ENCODE results near the gene FRYL.
"Not testable (repeated sequence)": the region's sequence is repeated elsewhere in the genome, so short reads cannot be mapped to it uniquely, and the experiment has no call there.

Gene FRYL

GRCh38 chr4:48693856-48694574, 86.1 kb downstream of the FRYL start:
- DNase-seq = no peak

DNA sequence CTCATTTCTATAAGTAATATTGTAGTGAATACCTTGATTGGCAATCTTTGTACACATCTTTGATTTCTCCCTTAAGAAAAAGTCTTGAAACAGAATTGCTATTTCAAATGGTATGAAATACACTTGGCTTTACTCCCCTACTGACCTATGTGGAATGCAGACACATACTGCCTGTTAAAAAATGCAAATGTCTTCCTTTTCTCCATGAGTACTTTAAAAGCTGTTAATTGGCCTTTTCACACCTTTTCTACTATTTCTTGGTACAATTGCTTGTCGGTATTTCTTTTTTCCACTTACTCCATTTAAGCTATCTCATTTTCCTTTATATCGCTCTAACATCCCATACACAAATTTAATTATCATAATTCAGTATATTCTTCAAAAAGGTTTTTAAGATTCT, 87.2 kb downstream of the FRYL start:
- DNase-seq = no peak

GRCh38 chr4:48692044-48692443, 88.0 kb downstream of the FRYL start:
- no peak for DNase-seq

DNA sequence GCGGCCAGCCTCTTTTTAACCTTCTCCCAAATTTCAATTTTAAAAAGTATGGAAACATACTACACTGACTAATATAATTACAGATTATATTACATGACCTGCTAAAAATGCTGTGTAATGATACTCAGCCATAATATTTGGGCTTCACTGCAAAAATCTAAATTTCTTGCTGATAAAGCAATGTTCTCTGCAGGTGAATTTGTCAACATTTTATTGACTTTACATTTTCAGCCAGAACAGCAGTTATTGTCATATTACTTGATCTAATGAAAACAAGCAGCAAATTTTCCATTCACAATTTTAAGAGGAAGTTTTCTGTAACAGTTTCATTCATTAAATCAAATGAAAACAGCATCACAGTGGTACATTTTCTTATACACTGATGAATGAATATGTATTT, 91.1 kb downstream of the FRYL start:
- DNase-seq = no peak

- no peak for DNase-seq
Observed at GRCh38 chr4:48687313-48688051, 92.6 kb downstream of the FRYL start.

DNA sequence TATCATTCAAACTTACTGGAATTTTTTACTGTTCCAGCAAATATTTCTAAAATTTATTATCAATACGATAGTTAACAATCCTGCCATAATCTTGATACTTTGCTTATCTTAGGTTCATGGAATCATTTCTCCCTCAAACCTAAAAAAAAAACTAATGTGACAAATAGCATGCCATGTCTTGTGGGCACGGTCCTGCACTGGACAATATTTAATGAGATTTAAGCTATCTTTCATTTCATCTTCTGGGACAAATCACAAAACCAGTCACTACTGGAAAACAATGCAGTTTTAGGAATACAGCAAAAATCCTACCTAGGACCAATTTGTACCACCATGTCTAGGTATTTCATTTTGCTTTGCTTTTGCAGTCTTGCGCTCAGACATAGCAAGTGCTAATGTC, 93.7 kb downstream of the FRYL start:
- no peak for DNase-seq

DNA sequence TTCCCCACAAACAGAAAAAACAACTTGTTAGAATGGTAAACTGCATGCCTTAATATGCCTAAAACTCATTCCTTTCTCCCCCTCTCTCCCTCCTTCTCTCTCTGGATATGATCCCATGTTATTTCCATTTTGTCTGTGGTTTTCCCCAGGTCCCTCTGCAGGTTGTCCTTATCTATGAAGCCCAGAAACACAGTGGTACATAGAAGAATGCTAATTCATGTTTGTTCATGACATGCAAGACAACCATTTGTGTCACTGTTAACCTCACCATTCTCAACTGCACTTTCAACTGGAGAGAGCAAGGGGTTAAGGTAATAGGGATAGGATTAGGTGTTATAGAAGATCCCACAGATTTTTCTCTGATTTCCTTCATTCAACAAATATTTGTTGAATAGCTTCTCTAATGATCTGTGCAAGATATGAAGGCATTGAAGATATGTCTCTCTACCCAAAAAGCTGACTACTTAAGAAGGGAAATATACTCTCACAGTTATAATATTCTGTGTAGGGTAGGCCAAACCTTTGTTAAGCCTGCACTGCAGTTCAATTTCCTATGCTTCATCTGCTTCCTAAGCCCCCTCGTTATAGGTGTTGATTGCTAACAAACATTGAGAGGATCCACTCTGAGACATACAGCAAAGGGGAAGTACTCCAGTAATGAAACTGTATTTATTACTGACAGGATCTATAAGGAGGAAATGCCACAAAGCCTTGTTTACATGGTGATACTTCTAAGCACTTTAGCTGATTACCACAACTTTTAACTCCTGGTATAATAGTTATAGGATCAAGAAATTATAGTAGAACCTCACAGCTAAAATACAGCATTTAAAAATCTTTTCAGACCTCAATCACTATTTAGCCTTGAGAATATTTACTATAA, 96.1 kb downstream of the FRYL start:
- DNase-seq = no peak

DNA sequence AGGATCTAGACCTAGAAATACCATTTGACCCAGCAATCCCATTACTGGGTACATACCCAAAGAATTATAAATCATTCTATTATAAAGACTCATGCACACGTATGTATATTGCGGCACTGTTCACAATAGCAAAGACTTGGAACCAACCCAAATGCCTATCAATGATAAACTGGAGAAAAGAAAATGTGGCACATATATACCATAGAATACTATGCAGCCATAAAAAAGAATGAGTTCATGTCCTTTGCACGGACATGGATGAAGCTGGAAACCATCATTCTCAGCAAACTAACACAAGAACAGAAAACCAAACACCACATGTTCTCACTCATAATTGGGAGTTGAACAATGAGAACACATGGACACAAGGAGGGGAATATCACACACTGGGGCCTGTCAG, 97.2 kb downstream of the FRYL start:
- not testable (repeated sequence) for DNase-seq

DNA sequence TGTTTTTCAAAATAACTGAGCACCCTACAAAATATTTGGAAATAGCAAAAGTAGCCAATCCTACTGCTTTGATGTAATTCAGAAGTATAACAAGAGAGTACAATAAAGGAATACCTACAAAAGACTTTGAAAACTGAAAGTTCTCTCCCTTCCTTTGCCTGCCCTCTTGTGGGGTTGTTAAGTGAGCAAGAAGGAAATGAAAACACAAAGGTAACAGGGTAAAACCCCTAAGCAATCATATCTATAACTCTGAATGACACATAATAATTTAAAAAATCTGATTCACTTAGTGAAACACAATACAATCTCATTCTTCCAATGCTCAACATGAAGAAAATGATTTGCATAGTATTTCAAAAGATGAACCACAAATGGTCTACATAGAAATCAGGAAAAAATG, 98.2 kb downstream of the FRYL start:
- no peak for DNase-seq

GRCh38 chr4:48680848-48681568, 99.1 kb downstream of the FRYL start:
- DNase-seq = no peak

- no peak for DNase-seq
Observed at GRCh38 chr4:48673537-48673936, 106.5 kb downstream of the FRYL start.

DNA sequence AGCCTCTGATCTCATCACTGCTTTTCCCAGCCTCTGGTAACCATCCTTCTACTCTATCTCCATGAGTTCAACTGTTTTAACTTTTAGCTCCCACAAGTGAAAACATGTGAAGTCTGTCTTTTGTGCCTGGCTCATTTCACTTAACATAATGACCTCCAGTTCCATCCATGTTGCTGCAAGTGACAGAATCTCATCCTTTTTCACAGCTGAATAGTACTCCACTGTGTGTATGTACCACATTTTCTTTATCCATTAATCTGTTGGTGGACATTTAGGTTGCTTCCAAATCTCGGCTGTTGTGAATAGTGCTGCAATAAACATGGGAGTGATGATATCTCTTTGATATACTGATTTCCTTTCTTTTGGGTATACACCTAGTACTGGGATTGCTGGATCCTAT, 109.5 kb downstream of the FRYL start:
- DNase-seq = no peak

DNA sequence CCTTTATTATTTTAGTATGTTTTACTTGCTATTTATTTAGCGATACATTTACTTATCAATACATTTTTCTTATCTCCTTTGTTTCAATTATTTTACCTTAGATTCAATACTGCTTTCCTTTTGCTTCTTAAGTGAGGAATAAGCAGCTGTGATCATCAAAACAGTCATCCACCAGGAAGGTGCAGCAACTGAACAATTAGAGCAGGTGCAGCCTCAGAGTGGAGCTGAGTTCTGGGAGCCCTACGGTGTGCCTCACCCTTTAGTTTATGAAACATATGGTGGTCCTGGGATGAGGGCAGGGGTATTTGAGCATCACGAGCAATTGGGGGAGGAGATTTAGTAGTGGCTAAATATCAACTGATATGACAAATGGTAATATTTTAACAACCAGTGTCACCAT, 111.0 kb downstream of the FRYL start:
- DNase-seq = no peak

DNA sequence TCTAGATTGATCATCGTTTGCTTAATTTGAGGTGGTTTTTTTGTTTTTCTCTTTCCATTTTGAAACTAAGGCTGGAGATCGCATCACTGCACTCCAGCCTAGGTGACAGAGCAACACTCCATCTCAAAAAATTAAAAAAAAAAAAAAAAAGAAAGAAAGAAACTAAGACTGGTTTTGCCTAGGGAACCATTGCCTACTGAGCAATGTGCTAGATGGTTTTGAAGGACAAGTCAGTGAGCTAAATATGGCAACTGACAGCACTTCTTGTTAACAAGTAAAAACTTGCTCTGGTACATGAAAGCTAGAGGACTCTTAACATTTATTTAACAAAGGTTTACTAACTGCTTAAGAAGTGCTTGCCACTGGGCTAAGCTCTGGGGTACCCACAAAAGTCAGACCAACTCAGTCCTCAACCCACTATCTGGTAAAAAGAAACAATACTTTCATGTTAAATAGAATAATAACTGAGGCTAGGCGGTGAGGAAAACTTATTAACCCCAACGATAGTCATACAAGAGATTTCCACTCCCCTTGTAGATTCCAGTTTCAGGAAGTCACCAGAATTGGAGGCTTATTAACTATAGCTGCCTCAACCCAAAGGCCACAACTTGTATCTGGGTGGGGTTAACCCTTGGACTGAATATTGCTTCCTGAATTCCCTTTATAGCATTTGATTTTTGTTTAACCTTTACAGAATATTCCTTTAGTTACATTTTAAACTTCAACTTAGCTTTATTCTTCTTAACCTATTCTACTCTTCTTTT, 111.6 kb downstream of the FRYL start:
- no peak for DNase-seq

GRCh38 chr4:48667148-48667547, 112.9 kb downstream of the FRYL start:
- DNase-seq = no peak

DNA sequence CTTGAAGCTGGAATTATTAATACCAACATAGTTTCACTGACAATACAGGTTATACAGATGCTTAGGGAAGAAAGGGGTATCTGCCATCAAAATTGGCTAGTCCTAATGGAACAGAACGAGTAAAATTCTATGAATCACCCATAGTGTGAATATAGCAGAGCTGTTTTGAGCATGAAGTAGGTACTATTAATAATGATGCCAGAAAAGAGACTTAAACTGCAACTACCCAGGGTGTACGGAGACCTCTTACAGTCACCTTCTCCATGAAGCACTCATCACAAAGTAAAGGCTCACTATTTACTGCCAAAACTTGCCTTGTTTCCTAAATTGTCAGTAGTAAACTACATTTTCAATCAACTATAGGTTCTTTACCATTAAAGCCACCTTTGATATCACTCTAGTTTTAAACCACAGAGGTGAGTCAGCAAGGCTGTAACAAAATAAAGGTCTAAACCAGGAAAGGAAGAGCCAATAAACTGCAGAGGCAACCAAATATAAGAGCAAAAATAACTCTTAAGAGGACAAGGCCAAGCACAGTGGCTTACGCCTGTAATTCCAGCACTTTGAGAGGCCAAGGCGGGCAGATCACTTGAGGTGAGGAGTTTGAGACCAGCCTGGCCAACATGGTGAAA, 114.4 kb downstream of the FRYL start:
- no peak for DNase-seq

DNA sequence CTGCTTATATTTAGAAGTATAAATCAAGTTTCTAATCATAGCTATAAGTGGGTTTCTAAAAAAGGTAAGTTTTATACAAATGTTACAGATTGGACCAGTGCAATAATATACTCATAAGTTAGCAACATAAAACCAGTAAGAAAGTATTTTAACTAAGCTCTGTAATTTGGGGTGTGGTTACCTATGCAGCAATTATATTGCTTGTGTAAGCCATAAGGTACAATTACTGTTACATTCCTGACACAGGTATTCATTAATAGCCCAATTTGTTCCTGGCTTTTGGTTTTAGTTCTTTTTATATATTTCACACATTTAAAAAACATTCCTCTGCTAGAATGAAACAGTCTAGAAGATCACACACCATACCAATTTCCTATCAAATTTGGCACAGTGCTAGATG, 115.1 kb downstream of the FRYL start:
- DNase-seq = no peak

DNA sequence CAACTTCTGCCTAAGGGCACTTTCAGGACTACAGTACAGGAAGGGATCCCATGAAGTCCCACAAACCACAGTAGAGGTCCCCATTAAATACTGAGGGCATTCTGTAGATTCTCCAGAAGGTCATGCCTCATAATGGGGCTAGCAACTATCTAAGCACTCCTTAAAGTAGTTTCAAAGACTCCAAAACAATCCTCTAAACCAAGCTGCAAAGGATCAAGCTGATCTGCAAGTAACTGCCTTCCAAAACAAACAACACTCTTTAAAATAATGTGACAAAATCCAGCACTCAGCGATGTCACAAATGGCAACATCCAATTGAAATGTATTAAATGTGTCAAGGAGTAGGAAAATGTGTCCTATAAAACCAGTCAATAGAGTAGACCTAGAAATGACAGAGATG, 118.7 kb downstream of the FRYL start:
- DNase-seq = no peak

- no peak for DNase-seq
Observed at GRCh38 chr4:48660347-48660746, 119.7 kb downstream of the FRYL start.

- no peak for DNase-seq
Observed at GRCh38 chr4:48654015-48654664, 125.9 kb downstream of the FRYL start.

Measured in activated naive CD4-positive, alpha-beta T cell treated with Interleukin-2 at 50 U/mL for 16 hours (primary cell).